Right cardiac atrium (tissue), 5 donors: ENCODE measurements around the gene PRAC2. TPM values are rescaled to one million over a fixed set of nuclear protein-coding genes. Genes with fewer than 3 reads are reported as not detected.
"Not testable (repeated sequence)": the region's sequence is repeated elsewhere in the genome, so short reads cannot be mapped to it uniquely, and the experiment has no call there.

ENCODE experiments used
- ATAC-seq, 2 donors: fragments of 200-7000 bp; cut with Tn5 transposase; one replicate each; pipeline versions ENCODE4 v1.8.0 to v1.9.1; 2020; ENCODE audit warnings: moderate library complexity in 2 of 2, mild to moderate bottlenecking in 1 of 2
- DNase-seq, 3 donors: peaks; one replicate each; pipeline ENCODE4 v3.0.0-alpha.2; 2020
- H3K27ac ChIP-seq: one replicate; pipeline ENCODE4 v1.5.1; 2013; ENCODE audit warnings: mild to moderate bottlenecking, low read length, control low read depth, moderate library complexity
- H3K27me3 ChIP-seq: one replicate; pipeline ENCODE4 v1.6.1; 2013; ENCODE audit not compliant: control insufficient read depth, insufficient read depth
- H3K4me1 ChIP-seq: one replicate; pipeline ENCODE4 v1.6.1; 2013; ENCODE audit warnings: low read length; ENCODE audit not compliant: control insufficient read depth, insufficient read depth
- H3K4me3 ChIP-seq: one replicate; pipeline ENCODE4 v1.5.1; 2013; ENCODE audit warnings: low read length, control low read depth
- H3K9me3 ChIP-seq: one replicate; pipeline ENCODE4 v1.6.1; 2013; ENCODE audit warnings: low read length; ENCODE audit not compliant: control insufficient read depth
- WGBS: extraction: QIAGEN DNeasy Blood & Tissue Kit; methylation state at CpG from one replicate; pipeline ENCODE4 v1.1.7; 2013; 5-methylcytosine and 5-hydroxymethylcytosine counted together
- intact Hi-C, 4 donors: fragments of 100-400 bp; cut with DNase I; formaldehyde crosslinking; loops; one replicate each; pipeline versions ENCODE4 v1.11.0 to v1.14.0; 2022 to 2023
- polyA plus RNA-seq: library from polyadenylated mRNA; stranded (reverse); fragments of 200-250 nt; gene quantifications from one replicate; pipeline ENCODE4 v1.2.3, GENCODE V29; 2013
- total RNA-seq, 4 donors: library from RNA; stranded (reverse); fragmentation: NEBNext Ultra II Directional; extraction: Animal tissue kit (Norgen Biotek cat#: 25700); gene quantifications; one replicate each; pipeline ENCODE4 v1.2.1, GENCODE V29; 2021
- donor health status: healthy with polysubstance abuse.
- donor health status: DM: no; HTN: yes; CAD: no.
- donor health status: DM: no; HTN: no; CAD: no.
- donor health status: DM: no; HTN: yes; CAD: no; lungs with severe emphysema.
- donor health status: DM: yes; HTN: yes; CAD: no.

Gene PRAC2
- total and polyA plus RNA-seq, 5 donors: not detected

DNA sequence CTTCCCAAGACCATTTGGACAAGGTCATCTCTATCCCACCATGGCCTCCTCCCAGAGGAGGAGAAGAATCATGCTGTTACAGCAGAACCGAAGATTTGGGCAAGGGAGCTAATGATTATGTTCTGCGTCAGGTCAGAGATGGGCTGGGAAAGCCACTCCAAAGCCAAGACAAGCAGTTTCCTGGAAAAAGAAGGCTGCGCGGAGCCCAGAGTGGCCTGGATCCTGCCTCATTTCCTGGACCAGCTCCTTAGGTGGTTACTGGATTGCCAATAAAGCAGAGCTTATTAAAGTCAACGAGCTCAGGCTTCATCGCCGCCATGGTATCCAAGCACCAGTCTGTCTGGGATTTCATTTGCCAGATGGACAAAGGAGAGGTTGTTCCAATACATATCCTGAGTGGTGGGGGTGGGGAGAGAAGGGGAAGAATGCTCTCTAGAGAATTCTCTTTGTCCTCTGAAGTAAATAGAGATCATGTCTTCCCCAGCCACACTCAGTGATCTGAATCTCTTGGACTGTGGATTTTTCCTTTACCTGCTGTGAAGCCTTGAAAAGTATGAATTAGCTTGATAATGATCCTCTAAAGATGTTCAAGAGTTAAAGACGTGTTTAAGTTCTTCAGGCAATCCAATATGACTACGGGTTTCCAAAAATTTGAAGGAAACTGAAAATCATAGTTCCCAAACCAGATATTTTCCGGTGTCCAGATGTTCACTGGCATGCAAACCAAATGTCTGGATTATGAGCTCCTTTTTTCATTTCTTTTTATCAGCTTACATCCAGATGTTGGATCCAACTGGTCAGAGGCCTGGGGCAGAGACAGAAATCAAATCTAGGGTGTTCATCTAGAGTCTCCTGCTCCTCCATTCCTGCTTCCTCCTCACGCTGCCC lies 18.4 kb upstream of the PRAC2 start:
- intact Hi-C loops: no loop called here
- no peak for DNase-seq
- H3K4me1 ChIP-seq: no peaks in the 10 kb centered on the region
- WGBS: 65% methylated on average over 11 of the region's 11 CpGs
- H3K27me3 ChIP-seq: peaks cover 7% of the 10 kb centered on the region
- H3K27ac ChIP-seq: no peak overlapping the region
- ATAC-seq: no peak
- H3K9me3 ChIP-seq: no peaks in the 10 kb centered on the region
- H3K4me3 ChIP-seq: no peak overlapping the region

DNA sequence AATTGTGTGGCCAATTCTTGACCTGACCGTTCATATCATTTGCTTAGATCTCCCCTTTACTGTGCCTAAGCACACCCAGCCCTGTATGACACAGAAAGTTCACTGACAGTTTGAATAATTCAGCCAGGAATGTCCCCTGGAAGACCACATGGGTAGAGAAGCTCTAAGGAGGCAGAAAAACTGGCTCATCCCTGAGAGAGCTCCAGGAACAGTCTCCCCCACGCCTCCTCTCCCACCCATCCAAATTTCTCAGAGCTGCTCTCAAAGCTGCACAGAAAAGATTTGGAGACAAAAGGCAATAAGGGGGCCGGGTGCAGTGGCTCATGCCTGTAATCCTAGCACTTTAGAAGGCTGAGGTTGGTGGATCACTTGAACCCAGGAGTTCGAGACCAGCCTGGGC lies 11.9 kb upstream of the PRAC2 start:
- Histone ChIP-seq H3K4me1 (no peaks in the 10 kb centered on the region), H3K27me3 (peaks cover 8% of the 10 kb centered on the region), H3K27ac (no peak overlapping the region), H3K4me3 (no peak overlapping the region), H3K9me3 (no peaks in the 10 kb centered on the region)
- ATAC-seq (no peak), DNase-seq (no peak)
- 66% methylated on average over 4 of the region's 4 CpGs for WGBS
- intact Hi-C loops: no loop called here

GRCh38 chr17:48715496-48716399 lies 7.2 kb upstream of the PRAC2 start:
- 42% methylated on average over 5 of the region's 5 CpGs for WGBS
- H3K27me3 ChIP-seq: peaks cover 4% of the 10 kb centered on the region

DNA sequence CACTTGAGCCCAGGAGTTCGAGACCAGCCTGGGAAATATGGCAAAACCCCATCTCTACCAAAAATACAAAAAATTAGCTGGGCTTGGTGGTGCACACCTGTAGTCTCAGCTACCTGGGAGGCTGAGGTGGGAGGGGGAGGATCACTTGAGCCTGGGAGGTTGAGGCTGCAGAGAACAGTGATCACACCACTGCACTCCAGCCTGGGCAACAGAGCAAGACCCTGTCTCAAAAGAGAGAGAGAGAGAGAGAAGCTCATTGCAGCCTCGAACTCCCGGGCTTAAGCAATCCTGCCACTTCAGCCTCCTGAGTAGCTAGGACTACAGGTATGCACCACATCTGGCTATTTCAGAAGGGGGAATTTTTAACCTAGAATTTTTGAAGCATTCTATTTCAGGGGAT lies 6.4 kb upstream of the PRAC2 start:
- intact Hi-C loops, H3K27me3 ChIP-seq, ATAC-seq, DNase-seq, H3K27ac ChIP-seq, H3K4me3 ChIP-seq, H3K4me1 ChIP-seq, H3K9me3 ChIP-seq: not testable (repeated sequence)
- WGBS: 72% methylated on average over 3 of the region's 3 CpGs

More at GRCh38 chr17:48715496-48716399, 7.2 kb upstream of the PRAC2 start:
- no peak overlapping the region for H3K4me3 ChIP-seq
- intact Hi-C loops: no loop called here
- H3K4me1 ChIP-seq: no peaks in the 10 kb centered on the region
- no peak overlapping the region for H3K27ac ChIP-seq
- no peak for DNase-seq
- no peaks in the 10 kb centered on the region for H3K9me3 ChIP-seq
- no peak for ATAC-seq

- H3K27me3 ChIP-seq: peaks cover 4% of the 10 kb centered on the region
- WGBS: 10% methylated on average over 10 of the region's 10 CpGs
- no peaks in the 10 kb centered on the region for H3K9me3 ChIP-seq
- H3K4me1 ChIP-seq: no peaks in the 10 kb centered on the region
- intact Hi-C loops: no loop called here
- ATAC-seq: no peak
- H3K27ac ChIP-seq: no peak overlapping the region
- DNase-seq: no peak
- H3K4me3 ChIP-seq: no peak overlapping the region
These were observed 5.4 kb upstream of the PRAC2 start for GRCh38 chr17:48717367-48718226.

GRCh38 chr17:48718227-48718760 lies 4.7 kb upstream of the PRAC2 start:
- H3K27ac ChIP-seq: no peak overlapping the region
- no peaks in the 10 kb centered on the region for H3K9me3 ChIP-seq
- H3K4me1 ChIP-seq: no peaks in the 10 kb centered on the region
- H3K27me3 ChIP-seq: peaks cover 4% of the 10 kb centered on the region
- ATAC-seq (no peak), DNase-seq (no peak)
- 11% methylated on average over 24 of the region's 24 CpGs for WGBS
- no peak overlapping the region for H3K4me3 ChIP-seq
- intact Hi-C loops: no loop called here

- intact Hi-C loops: no loop called here
- H3K27ac ChIP-seq: no peak overlapping the region
- ATAC-seq (no peak), DNase-seq (no peak)
- peak overlapping the region; percentile 3 for H3K4me3 ChIP-seq
- H3K4me1 ChIP-seq: no peaks in the 10 kb centered on the region
- WGBS: 5% methylated on average over 80 of the region's 80 CpGs
- peaks cover 4% of the 10 kb centered on the region for H3K27me3 ChIP-seq
- H3K9me3 ChIP-seq: no peaks in the 10 kb centered on the region
These were observed 4.0 kb upstream of the PRAC2 start for GRCh38 chr17:48718761-48719641.

DNA sequence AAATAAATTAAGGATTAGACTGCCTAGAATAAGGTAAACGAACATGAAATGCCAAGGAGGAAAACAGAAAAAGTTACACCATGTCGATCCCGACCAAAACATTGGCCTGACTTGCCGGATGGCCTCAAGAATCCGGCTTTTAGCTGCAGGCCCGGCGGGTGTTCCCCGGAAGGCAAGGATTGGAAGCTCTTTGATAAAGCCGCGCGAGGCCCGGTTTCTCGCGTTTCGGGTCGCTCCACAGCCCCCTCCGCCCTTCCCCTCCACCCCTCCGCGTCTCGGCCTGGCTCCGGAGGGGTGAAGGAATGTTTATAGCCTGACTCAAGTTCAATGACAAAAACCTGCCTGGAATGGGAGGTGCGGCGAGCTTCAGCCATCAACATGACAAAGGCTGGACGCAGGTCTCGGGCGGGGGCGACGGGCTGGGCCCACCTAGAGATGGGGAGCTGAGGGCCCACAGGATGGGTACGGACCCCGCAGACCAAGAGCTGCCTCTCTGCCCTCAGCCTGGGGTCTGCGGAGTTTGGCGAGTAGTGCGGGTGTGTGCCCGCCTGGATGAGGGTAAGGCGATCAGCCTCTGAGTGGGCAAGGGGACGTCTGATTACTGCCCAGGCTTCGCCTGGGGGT lies 3.2 kb upstream of the PRAC2 start:
- intact Hi-C loops: loop anchor here in 2 of 4 donors (10.0 kb wide), 1 partner anchor 165 kb away; no protein-coding TSS in a partner anchor
- H3K27ac ChIP-seq: no peak overlapping the region
- ATAC-seq (no peak), DNase-seq (no peak)
- H3K4me3 ChIP-seq: peak overlapping the region; percentile 3
- peaks cover 4% of the 10 kb centered on the region for H3K27me3 ChIP-seq
- H3K4me1 ChIP-seq: no peaks in the 10 kb centered on the region
- no peaks in the 10 kb centered on the region for H3K9me3 ChIP-seq
- WGBS: 7% methylated on average over 37 of the region's 37 CpGs

- Histone ChIP-seq H3K27me3 (peaks cover 4% of the 10 kb centered on the region), H3K9me3 (no peaks in the 10 kb centered on the region), H3K4me1 (no peaks in the 10 kb centered on the region), H3K27ac (no peak overlapping the region), H3K4me3 (no peak overlapping the region)
- ATAC-seq: no peak
- intact Hi-C loops: loop anchor here in 2 of 4 donors (10.0 kb wide), 1 partner anchor 164 kb away; no protein-coding TSS in a partner anchor
- WGBS: 27% methylated on average over 11 of the region's 11 CpGs
- DNase-seq: no peak
These were observed 2.5 kb upstream of the PRAC2 start for GRCh38 chr17:48720266-48721008.
